HepG2 (cell line): ENCODE measurements around the gene XPO5. TPM values are rescaled to one million over a fixed set of nuclear protein-coding genes. Genes with fewer than 3 reads are reported as not detected.

Experiments used
- AKAP8 ChIP-seq: sonication (generic); formaldehyde crosslinking; IDR thresholded peaks from 2 replicates; pipeline ENCODE4 v1.5.1; 2020; ENCODE audit warnings: mild to moderate bottlenecking, missing genetic modification reagents
- BCL6 ChIP-seq: IDR thresholded peaks from 2 replicates; pipeline ENCODE4 v1.6.1; 2016; ENCODE audit warnings: missing genetic modification reagents, missing compliant biosample characterization
- CCAR2 ChIP-seq: fragments of 200-400 bp; formaldehyde crosslinking; optimal IDR thresholded peaks from 2 replicates; pipeline ENCODE3; 2018; ENCODE audit warnings: low read depth, mild to moderate bottlenecking, low read length, moderate library complexity
- DMAP1 ChIP-seq: IDR thresholded peaks from 2 replicates; pipeline ENCODE4 v1.6.1; 2016
- DNMT1 ChIP-seq: sonication (generic); formaldehyde crosslinking; IDR thresholded peaks from 2 replicates; pipeline ENCODE4 v1.5.1; 2020; ENCODE audit warnings: mild to moderate bottlenecking, missing genetic modification reagents
- EED ChIP-seq: sonication (generic); formaldehyde crosslinking; IDR thresholded peaks from 2 replicates; pipeline ENCODE4 v1.5.0; 2020; ENCODE audit warnings: mild to moderate bottlenecking, missing genetic modification reagents
- ESRRA ChIP-seq: sonication (generic); formaldehyde crosslinking; IDR thresholded peaks from 2 replicates; pipeline ENCODE4 v1.5.1; 2020; ENCODE audit warnings: mild to moderate bottlenecking, low read depth, missing genetic modification reagents
- ETV5 ChIP-seq: IDR thresholded peaks from 2 replicates; pipeline ENCODE4 v1.6.1; 2018; ENCODE audit warnings: missing biosample characterization, missing genetic modification reagents, inconsistent platforms, borderline replicate concordance
- HNRNPK ChIP-seq: fragments of 200-400 bp; formaldehyde crosslinking; IDR thresholded peaks from 2 replicates; pipeline ENCODE4 v1.6.1; 2018; ENCODE audit warnings: low read length, low read depth, moderate library complexity, mild to moderate bottlenecking; ENCODE audit not compliant: poor library complexity, severe bottlenecking
- KLF13 ChIP-seq: sonication (generic); formaldehyde crosslinking; IDR thresholded peaks from 2 replicates; pipeline ENCODE4 v1.4.0; 2020; ENCODE audit warnings: mild to moderate bottlenecking, missing genetic modification reagents
- KLF15 ChIP-seq: sonication (generic); formaldehyde crosslinking; IDR thresholded peaks from 2 replicates; pipeline ENCODE4 v1.8.1; 2023; ENCODE audit warnings: borderline replicate concordance, mild to moderate bottlenecking, inconsistent platforms, missing genetic modification reagents, mixed read lengths
- NFKB2 ChIP-seq: sonication (generic); formaldehyde crosslinking; IDR thresholded peaks from 2 replicates; pipeline ENCODE4 v1.4.0; 2020; ENCODE audit warnings: missing genetic modification reagents, borderline replicate concordance
- PAWR ChIP-seq: sonication (generic); formaldehyde crosslinking; IDR thresholded peaks from 2 replicates; pipeline ENCODE4 v1.4.0; 2020; ENCODE audit warnings: missing genetic modification reagents, mild to moderate bottlenecking, borderline replicate concordance
- RFX3 ChIP-seq: IDR thresholded peaks from 2 replicates; pipeline ENCODE4 v1.6.1; 2016; ENCODE audit warnings: missing biosample characterization, missing genetic modification reagents
- RXRB ChIP-seq: IDR thresholded peaks from 2 replicates; pipeline ENCODE4 v1.6.1; 2016; ENCODE audit warnings: borderline replicate concordance, missing genetic modification reagents, missing compliant biosample characterization
- STAG1 ChIP-seq: sonication (generic); formaldehyde crosslinking; IDR thresholded peaks from 2 replicates; pipeline ENCODE4 v1.4.0; 2020; ENCODE audit warnings: missing genetic modification reagents
- TCF7 ChIP-seq: sonication (generic); IDR thresholded peaks from 2 replicates; pipeline ENCODE4 v1.6.1; 2016; ENCODE audit warnings: antibody characterized with exemption, low read depth
- ZBTB38 ChIP-seq: sonication (generic); formaldehyde crosslinking; IDR thresholded peaks from 2 replicates; pipeline ENCODE4 v1.5.1; 2020; ENCODE audit warnings: mild to moderate bottlenecking, missing genetic modification reagents
- ZC3H13 ChIP-seq: sonication (generic); formaldehyde crosslinking; IDR thresholded peaks from 2 replicates; pipeline ENCODE4 v1.8.1; 2023; ENCODE audit warnings: mild to moderate bottlenecking, missing genetic modification reagents, moderate library complexity
- ZFP41 ChIP-seq: sonication (generic); formaldehyde crosslinking; IDR thresholded peaks from 2 replicates; pipeline ENCODE4 v1.4.0; 2020; ENCODE audit warnings: mild to moderate bottlenecking, missing genetic modification reagents, borderline replicate concordance
- ZMAT3 ChIP-seq: sonication (generic); formaldehyde crosslinking; conservative IDR thresholded peaks from 2 replicates; pipeline ENCODE4 v1.7.0; 2021; ENCODE audit warnings: missing genetic modification reagents
- ZNF232 ChIP-seq: sonication (generic); formaldehyde crosslinking; IDR thresholded peaks from 2 replicates; pipeline ENCODE4 v1.4.0; 2020; ENCODE audit warnings: missing genetic modification reagents, borderline replicate concordance
- ZNF234 ChIP-seq: sonication (generic); formaldehyde crosslinking; conservative IDR thresholded peaks from 2 replicates; pipeline ENCODE4 v1.5.1; 2020; ENCODE audit warnings: mild to moderate bottlenecking, missing genetic modification reagents
- ZNF367 ChIP-seq: sonication (generic); formaldehyde crosslinking; IDR thresholded peaks from 2 replicates; pipeline ENCODE4 v1.4.0; 2020; ENCODE audit warnings: missing genetic modification reagents, borderline replicate concordance
- ZNF761 ChIP-seq: sonication (generic); formaldehyde crosslinking; conservative IDR thresholded peaks from 2 replicates; pipeline ENCODE4 v1.4.0; 2020; ENCODE audit warnings: mild to moderate bottlenecking, missing genetic modification reagents
- ZSCAN22 ChIP-seq: sonication (generic); formaldehyde crosslinking; IDR thresholded peaks from 2 replicates; pipeline ENCODE4 v1.4.0; 2020; ENCODE audit warnings: mild to moderate bottlenecking, missing genetic modification reagents
- polyA plus RNA-seq, 8 experiments: library from polyadenylated mRNA; depleted of rRNA in 3 of 8; stranded (reverse) in 7 of 8; unstranded in 1 of 8; fragments of >200 nt; fragmentation: Illumina TruSeq in 4 of 8; extraction: Trizol in 4 of 8; gene quantifications; 2 replicates each; pipeline versions ENCODE4 v1.2.1 to v1.2.3, GENCODE V29; 2011 to 2016; ENCODE audit warnings: low read depth in 4 of 8, missing spikeins in 1 of 8, mixed read lengths in 1 of 8; ENCODE audit not compliant: insufficient read depth in 1 of 8
- total RNA-seq, 5 experiments: library from RNA; depleted of rRNA; stranded (reverse); fragments of >200 nt; fragmentation: Illumina TruSeq; extraction: Trizol; gene quantifications; 2 replicates each; pipeline ENCODE4 v1.2.3, GENCODE V29; 2016; ENCODE audit warnings: low read depth in 1 of 5
- TF ChIP-seq, protein P1 (sequence below): IDR thresholded peaks from 2 replicates; pipeline ENCODE4 v1.6.1; 2016; ENCODE audit warnings: missing biosample characterization, missing genetic modification reagents, low read depth
- TF ChIP-seq, protein P2 (sequence below): sonication (generic); formaldehyde crosslinking; IDR thresholded peaks from 2 replicates; pipeline ENCODE4 v1.5.0; 2020; ENCODE audit warnings: missing genetic modification reagents
- TF ChIP-seq, protein P3 (sequence below): sonication (generic); formaldehyde crosslinking; IDR thresholded peaks from 2 replicates; pipeline ENCODE4 v1.4.0; 2020; ENCODE audit warnings: low read depth, mild to moderate bottlenecking, missing genetic modification reagents
- TF ChIP-seq, protein P4 (sequence below): IDR thresholded peaks from 2 replicates; pipeline ENCODE4 v1.6.1; 2016; ENCODE audit warnings: low read depth, control low read depth

XPO5 gene
- total and polyA plus RNA-seq, 2 of the 13 experiments (the other 11 are each of a cell fraction or from before 2014, with no cell fraction given) = 52.2 to 68.0 TPM

DNA sequence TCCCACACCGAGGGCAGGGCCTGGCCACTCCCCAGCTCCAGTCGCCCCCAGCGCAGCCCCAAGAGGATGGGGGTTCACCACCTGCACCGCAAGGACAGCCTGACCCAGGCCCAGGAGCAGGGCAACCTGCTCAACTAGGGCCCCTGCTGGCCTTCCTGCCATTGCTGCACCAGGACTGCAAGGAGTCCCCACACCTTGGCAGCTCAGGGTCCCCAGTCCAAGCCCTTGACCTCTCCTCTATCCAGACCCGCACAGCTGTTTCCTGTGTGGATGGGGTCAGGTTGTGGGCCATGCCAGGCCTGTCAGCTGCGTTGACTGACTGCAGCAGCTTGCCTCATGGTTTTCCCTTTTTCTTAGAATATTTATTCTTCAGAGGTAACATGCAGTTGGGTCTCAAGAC is 70.1 kb downstream of the XPO5 start (continued):
- TF ChIP-seq, protein P1, sequence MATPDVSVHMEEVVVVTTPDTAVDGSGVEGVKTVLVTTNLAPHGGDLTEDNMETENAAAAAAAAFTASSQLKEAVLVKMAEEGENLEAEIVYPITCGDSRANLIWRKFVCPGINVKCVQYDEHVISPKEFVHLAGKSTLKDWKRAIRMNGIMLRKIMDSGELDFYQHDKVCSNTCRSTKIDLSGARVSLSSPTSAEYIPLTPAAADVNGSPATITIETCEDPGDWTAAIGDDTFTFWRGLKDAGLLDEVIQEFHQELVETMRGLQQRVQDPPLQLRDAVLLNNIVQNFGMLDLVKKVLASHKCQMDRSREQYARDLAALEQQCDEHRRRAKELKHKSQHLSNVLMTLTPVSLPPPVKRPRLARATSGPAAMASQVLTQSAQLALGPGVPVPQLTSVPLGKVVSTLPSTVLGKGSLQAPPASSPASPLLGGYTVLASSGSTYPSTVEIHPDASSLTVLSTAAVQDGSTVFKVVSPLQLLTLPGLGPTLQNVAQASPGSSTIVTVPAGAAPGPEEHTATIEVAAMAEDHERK = no peak
- no peak for TF ChIP-seq KLF15 (CRISPR knock-in tag)
- TF ChIP-seq STAG1 (CRISPR knock-in tag) = peak; percentile 40
- TF ChIP-seq, protein P2, sequence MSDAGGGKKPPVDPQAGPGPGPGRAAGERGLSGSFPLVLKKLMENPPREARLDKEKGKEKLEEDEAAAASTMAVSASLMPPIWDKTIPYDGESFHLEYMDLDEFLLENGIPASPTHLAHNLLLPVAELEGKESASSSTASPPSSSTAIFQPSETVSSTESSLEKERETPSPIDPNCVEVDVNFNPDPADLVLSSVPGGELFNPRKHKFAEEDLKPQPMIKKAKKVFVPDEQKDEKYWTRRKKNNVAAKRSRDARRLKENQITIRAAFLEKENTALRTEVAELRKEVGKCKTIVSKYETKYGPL = no peak
- TF ChIP-seq ZFP41 (CRISPR knock-in tag) = no peak
- TF ChIP-seq ZNF234 = no peak
- no peak for TF ChIP-seq ETV5 (CRISPR knock-in tag)
- no peak for TF ChIP-seq ZMAT3
- TF ChIP-seq, protein P3, sequence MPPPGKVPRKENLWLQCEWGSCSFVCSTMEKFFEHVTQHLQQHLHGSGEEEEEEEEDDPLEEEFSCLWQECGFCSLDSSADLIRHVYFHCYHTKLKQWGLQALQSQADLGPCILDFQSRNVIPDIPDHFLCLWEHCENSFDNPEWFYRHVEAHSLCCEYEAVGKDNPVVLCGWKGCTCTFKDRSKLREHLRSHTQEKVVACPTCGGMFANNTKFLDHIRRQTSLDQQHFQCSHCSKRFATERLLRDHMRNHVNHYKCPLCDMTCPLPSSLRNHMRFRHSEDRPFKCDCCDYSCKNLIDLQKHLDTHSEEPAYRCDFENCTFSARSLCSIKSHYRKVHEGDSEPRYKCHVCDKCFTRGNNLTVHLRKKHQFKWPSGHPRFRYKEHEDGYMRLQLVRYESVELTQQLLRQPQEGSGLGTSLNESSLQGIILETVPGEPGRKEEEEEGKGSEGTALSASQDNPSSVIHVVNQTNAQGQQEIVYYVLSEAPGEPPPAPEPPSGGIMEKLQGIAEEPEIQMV = no peak
- TF ChIP-seq EED (CRISPR knock-in tag) = no peak
- no peak for TF ChIP-seq KLF13 (CRISPR knock-in tag)
- TF ChIP-seq DNMT1 (CRISPR knock-in tag) = no peak
- TF ChIP-seq ZNF761 (CRISPR knock-in tag) = no peak
- peak; percentile 86 for TF ChIP-seq ESRRA
- TF ChIP-seq TCF7 = no peak
- no peak for TF ChIP-seq AKAP8 (CRISPR knock-in tag)
- no peak for TF ChIP-seq ZNF232 (CRISPR knock-in tag)
- peak; percentile 22; the same call in 1 of the 2 replicates for TF ChIP-seq RXRB (CRISPR knock-in tag)
- TF ChIP-seq ZNF367 (CRISPR knock-in tag) = no peak
- no peak for TF ChIP-seq CCAR2
- no peak for TF ChIP-seq HNRNPK
- TF ChIP-seq NFKB2 (CRISPR knock-in tag) = no peak
- no peak for TF ChIP-seq RFX3 (CRISPR knock-in tag)
- TF ChIP-seq, protein P4, sequence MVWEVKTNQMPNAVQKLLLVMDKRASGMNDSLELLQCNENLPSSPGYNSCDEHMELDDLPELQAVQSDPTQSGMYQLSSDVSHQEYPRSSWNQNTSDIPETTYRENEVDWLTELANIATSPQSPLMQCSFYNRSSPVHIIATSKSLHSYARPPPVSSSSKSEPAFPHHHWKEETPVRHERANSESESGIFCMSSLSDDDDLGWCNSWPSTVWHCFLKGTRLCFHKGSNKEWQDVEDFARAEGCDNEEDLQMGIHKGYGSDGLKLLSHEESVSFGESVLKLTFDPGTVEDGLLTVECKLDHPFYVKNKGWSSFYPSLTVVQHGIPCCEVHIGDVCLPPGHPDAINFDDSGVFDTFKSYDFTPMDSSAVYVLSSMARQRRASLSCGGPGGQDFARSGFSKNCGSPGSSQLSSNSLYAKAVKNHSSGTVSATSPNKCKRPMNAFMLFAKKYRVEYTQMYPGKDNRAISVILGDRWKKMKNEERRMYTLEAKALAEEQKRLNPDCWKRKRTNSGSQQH (CRISPR knock-in tag) = no peak
- no peak for TF ChIP-seq BCL6 (CRISPR knock-in tag)
- TF ChIP-seq ZC3H13 (CRISPR knock-in tag) = no peak
- no peak for TF ChIP-seq DMAP1
- TF ChIP-seq ZBTB38 (CRISPR knock-in tag) = peak; percentile 59; the same call in 1 of the 2 replicates
- no peak for TF ChIP-seq ZSCAN22 (CRISPR knock-in tag)
- no peak for TF ChIP-seq PAWR
